Common myeloid progenitor, CD34-positive (primary cell): Measurements from ENCODE around the gene CEACAM4.
A peak's percentile ranks its signal among the peaks of the same experiment; 100 is the strongest.

ENCODE experiments used
- CTCF ChIA-PET: fragments of 350-600 bp; sonication (Branson Sonifier 250); formaldehyde crosslinking; loops from one replicate; lab custom pipeline; 2021; ENCODE audit warnings: antibody characterized with exemption; lab: Charles Lee
- POLR2A ChIA-PET: fragments of 350-600 bp; sonication (Branson Sonifier 250); formaldehyde crosslinking; loops from one replicate; lab custom pipeline; 2021; ENCODE audit warnings: antibody characterized with exemption; lab: Charles Lee
- DNase-seq, 3 donors: peaks; one replicate each; pipeline versions ENCODE4 v3.0.0 to v3.0.0-alpha.2; 2013
- H3K27ac ChIP-seq, 2 experiments: 1 replicate in 1 of 2; 2 replicates in 1 of 2; pipeline ENCODE4 v1.7.0; 2013; ENCODE audit warnings: inconsistent platforms in 2 of 2, low read length in 2 of 2, mild to moderate bottlenecking in 2 of 2, low read depth in 1 of 2, moderate library complexity in 1 of 2; ENCODE audit not compliant: severe bottlenecking in 2 of 2, insufficient read depth in 1 of 2, poor library complexity in 1 of 2
- H3K27me3 ChIP-seq, 5 experiments: replicated peaks in 2 of 5; 1 replicate in 3 of 5; 2 replicates in 2 of 5; pipeline versions ENCODE4 v1.6.1 to v1.7.0; 2013; ENCODE audit warnings: low read length in 4 of 5, mild to moderate bottlenecking in 2 of 5, moderate library complexity in 2 of 5, inconsistent platforms in 1 of 5; ENCODE audit not compliant: insufficient read depth in 5 of 5, control insufficient read depth in 4 of 5
- H3K36me3 ChIP-seq, 4 experiments: 1 replicate in 2 of 4; 2 replicates in 2 of 4; pipeline versions ENCODE4 v1.6.1 to v1.7.0; 2013; ENCODE audit warnings: low read length in 3 of 4, control low read depth in 1 of 4, mild to moderate bottlenecking in 1 of 4; ENCODE audit not compliant: control insufficient read depth in 4 of 4, insufficient read depth in 4 of 4
- H3K4me1 ChIP-seq, 4 experiments: 1 replicate in 3 of 4; 2 replicates in 1 of 4; pipeline versions ENCODE4 v1.6.1 to v1.7.1; 2013; ENCODE audit warnings: low read length in 3 of 4, mild to moderate bottlenecking in 3 of 4, control low read depth in 1 of 4, inconsistent platforms in 1 of 4, moderate library complexity in 1 of 4; ENCODE audit not compliant: control insufficient read depth in 4 of 4, insufficient read depth in 4 of 4; ENCODE audit errors: control extremely low read depth in 1 of 4
- H3K4me3 ChIP-seq, 7 experiments: 1 replicate in 4 of 7; 2 replicates in 3 of 7; pipeline versions ENCODE4 v1.5.1 to v1.7.0; 2013; ENCODE audit warnings: mild to moderate bottlenecking in 7 of 7, low read length in 6 of 7, moderate library complexity in 6 of 7, inconsistent platforms in 2 of 7, low read depth in 2 of 7, control low read depth in 1 of 7; ENCODE audit not compliant: insufficient read depth in 4 of 7, control insufficient read depth in 1 of 7; ENCODE audit errors: extremely low read depth in 1 of 7
- H3K9me3 ChIP-seq, 5 experiments: 1 replicate in 4 of 5; 2 replicates in 1 of 5; pipeline versions ENCODE4 v1.6.1 to v1.7.1; 2013; ENCODE audit warnings: low read length in 4 of 5, mild to moderate bottlenecking in 2 of 5, inconsistent platforms in 1 of 5, low read depth in 1 of 5, moderate library complexity in 1 of 5; ENCODE audit not compliant: control insufficient read depth in 4 of 5, insufficient read depth in 2 of 5; ENCODE audit errors: control extremely low read depth in 1 of 5
- WGBS: methylation state at CpG from one replicate; pipeline ENCODE4 v1.1.5; 2013; ENCODE audit not compliant: insufficient coverage; 5-methylcytosine and 5-hydroxymethylcytosine counted together

CEACAM4 gene

GRCh38 chr19:41597600-41598041 lies 29.3 kb downstream of the CEACAM4 start:
- CTCF ChIA-PET = interaction anchor here (0.6 to 5.3 kb wide), 8 partner anchors 9 to 390 kb away, joined by 3 to 30 read pairs (median 4); partner anchors contain the start of gene CEACAM21
- H3K4me3 ChIP-seq = no peak overlapping the region
- peaks cover 0 to 4% (median 0%) of the 10 kb centered on the region in 5 experiments for H3K27me3 ChIP-seq
- peak; percentile 74 to 84 (median 79) for DNase-seq
- POLR2A ChIA-PET = no interaction called here
- H3K27ac ChIP-seq = no peak overlapping the region
- H3K36me3 ChIP-seq = no peaks in the 10 kb centered on the region
- peaks cover 0 to 6% (median 0%) of the 10 kb centered on the region in 5 experiments for H3K9me3 ChIP-seq
- peaks cover 0 to 4% (median 2%) of the 10 kb centered on the region in 4 experiments for H3K4me1 ChIP-seq
- 20% methylated on average over 5 of the region's 10 CpGs for WGBS

- H3K27ac ChIP-seq = no peak overlapping the region
- no peaks in the 10 kb centered on the region for H3K36me3 ChIP-seq
- no peak overlapping the region for H3K4me3 ChIP-seq
- peaks cover 0 to 4% (median 2%) of the 10 kb centered on the region in 4 experiments for H3K4me1 ChIP-seq
- CTCF ChIA-PET = interaction anchor here (0.8 to 5.3 kb wide), 7 partner anchors 9 to 165 kb away, joined by 3 to 30 read pairs (median 5); partner anchors contain the start of gene CEACAM21
- peaks cover 0 to 6% (median 0%) of the 10 kb centered on the region in 5 experiments for H3K9me3 ChIP-seq
- DNase-seq = no peak
- peaks cover 0 to 9% (median 0%) of the 10 kb centered on the region in 5 experiments for H3K27me3 ChIP-seq
- POLR2A ChIA-PET = no interaction called here
- WGBS = 75% methylated on average over 2 of the region's 3 CpGs
Measured at GRCh38 chr19:41595890-41596280, 31.0 kb downstream of the CEACAM4 start.

DNA sequence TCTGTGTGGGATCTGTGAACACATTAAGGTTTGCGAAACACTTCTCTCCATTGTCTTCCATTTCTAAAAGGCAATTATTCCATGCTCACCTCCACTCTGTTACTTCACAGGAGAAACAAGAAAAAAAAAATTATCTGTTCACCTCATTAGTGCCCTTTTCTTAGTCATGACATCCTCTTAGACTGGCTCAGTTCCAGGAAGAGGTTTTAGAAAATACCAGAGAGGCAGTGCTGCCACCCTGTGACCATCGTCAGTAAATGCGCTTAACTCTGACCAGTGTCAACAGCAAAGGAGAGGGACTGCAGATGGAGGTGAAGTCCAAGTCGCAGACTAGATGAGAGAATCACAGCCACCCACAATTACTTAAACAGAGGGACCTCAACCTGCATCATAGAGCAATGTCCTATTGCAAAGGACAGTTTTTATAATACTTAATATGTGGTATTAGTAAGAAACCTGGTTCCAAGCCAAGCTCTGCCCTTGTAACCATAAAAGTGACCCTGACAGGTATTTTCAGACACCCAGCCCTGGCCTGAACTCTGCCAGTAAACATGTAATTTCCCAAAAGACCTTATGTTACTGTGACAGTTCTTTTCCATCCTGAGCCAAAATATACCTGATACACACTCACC lies 31.5 kb downstream of the CEACAM4 start:
- WGBS = 88% methylated on average over 1 of the region's 4 CpGs
- H3K36me3 ChIP-seq = no peaks in the 10 kb centered on the region
- no peak overlapping the region for H3K27ac ChIP-seq
- POLR2A ChIA-PET = no interaction called here
- peaks cover 0 to 6% (median 0%) of the 10 kb centered on the region in 5 experiments for H3K9me3 ChIP-seq
- peaks cover 0 to 4% (median 2%) of the 10 kb centered on the region in 4 experiments for H3K4me1 ChIP-seq
- DNase-seq = peak; percentile 88 to 93 (median 89)
- CTCF ChIA-PET = interaction anchor here (0.6 to 5.3 kb wide), 8 partner anchors 10 to 146 kb away, joined by 3 to 30 read pairs (median 6); partner anchors contain the start of gene CEACAM21
- H3K4me3 ChIP-seq = no peak overlapping the region
- peaks cover 0 to 8% (median 0%) of the 10 kb centered on the region in 5 experiments for H3K27me3 ChIP-seq

DNA sequence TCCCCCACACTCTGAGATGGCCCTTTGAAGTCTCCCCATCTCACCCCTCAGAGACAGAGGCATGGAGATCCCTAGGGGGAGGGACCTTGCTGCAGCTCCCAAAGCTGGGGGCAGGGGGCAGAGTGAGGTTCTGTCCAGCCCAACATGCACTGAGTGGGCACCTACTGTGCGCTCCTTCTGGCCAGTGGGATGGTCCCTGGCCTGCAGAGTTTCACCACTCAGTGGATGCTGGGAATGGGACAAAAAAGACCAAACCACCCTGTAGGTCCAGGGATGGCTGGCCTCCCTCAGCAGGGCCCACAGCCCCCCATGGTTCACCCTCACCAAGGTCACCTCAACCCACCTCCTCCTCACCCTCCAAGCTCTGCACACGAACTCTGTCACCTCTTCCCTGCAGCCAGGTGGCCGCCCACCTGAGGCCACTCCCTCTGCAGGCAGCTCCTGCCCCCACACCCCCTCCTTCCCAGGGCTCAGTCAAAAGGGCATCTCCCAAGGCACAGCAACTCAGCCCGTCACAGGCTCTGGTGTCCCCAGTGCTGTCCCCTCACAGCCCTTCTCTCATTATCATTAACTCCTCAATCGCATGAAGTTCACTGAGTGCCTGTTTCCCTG lies 34.8 kb downstream of the CEACAM4 start:
- 43% methylated on average over 3 of the region's 5 CpGs for WGBS
- Histone ChIP-seq H3K4me3 (no peak overlapping the region), H3K4me1 (peaks cover 0 to 2% (median 0%) of the 10 kb centered on the region in 4 experiments), H3K9me3 (peaks cover 0 to 6% (median 0%) of the 10 kb centered on the region in 5 experiments), H3K27me3 (peaks cover 0 to 8% (median 0%) of the 10 kb centered on the region in 5 experiments), H3K36me3 (peaks cover 0 to 3% (median 0%) of the 10 kb centered on the region in 4 experiments), H3K27ac (no peak overlapping the region)
- DNase-seq = no peak
- POLR2A ChIA-PET = no interaction called here
- CTCF ChIA-PET = no interaction called here

DNA sequence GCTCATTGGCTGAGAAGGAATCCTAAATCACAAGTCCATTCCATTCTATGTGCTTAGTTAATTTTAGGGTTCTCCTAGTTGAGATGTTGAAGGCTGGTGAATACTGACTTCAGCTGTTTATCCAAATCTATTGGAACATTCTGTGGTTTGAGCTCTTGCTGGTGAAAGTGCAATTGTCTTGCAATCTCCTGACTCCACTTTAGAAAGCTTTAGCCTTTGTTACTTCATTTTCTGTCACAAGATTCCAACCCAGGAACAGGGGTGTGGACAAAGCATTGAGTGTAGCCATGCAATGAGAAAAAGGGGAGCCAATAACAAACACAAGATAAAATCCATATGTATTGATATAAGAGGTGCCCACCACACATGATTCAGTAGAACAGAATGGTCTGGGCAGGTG lies 35.9 kb downstream of the CEACAM4 start:
- Histone ChIP-seq H3K4me3 (no peak overlapping the region), H3K9me3 (peaks cover 0 to 6% (median 0%) of the 10 kb centered on the region in 5 experiments), H3K4me1 (peaks cover 0 to 2% (median 0%) of the 10 kb centered on the region in 4 experiments), H3K27ac (no peak overlapping the region), H3K27me3 (peaks cover 0 to 5% (median 0%) of the 10 kb centered on the region in 5 experiments), H3K36me3 (peaks cover 0 to 12% (median 0%) of the 10 kb centered on the region in 4 experiments)
- ChIA-PET CTCF (interaction anchor here (0.9 to 1.4 kb wide), 3 partner anchors 10 to 27 kb away, joined by 3 read pairs; no protein-coding TSS in a partner anchor), POLR2A (no interaction called here)
- no peak for DNase-seq

DNA sequence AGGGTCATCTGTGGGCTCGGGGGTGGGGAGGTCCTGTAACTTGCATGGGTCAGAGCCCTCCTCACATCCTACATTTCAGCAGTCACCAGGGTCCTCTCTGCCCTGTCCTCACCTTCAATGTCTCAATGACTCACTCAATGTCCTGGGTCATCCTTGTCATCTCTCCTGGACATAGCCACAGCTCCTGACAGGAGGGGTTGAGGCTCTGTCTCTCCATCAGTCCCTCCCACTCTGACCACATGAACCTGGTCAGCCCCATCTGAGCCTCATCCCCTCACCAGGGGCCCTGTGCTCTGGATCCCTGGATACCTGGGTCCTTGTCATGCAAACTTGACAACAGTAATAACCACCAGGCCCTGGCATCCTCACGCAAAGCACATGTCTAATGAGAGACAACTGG lies 37.5 kb downstream of the CEACAM4 start:
- Histone ChIP-seq H3K4me1 (no peaks in the 10 kb centered on the region), H3K9me3 (peaks cover 0 to 6% (median 0%) of the 10 kb centered on the region in 5 experiments), H3K36me3 (peaks cover 0 to 27% (median under 1%) of the 10 kb centered on the region in 4 experiments), H3K27me3 (peaks cover 0 to 5% (median 0%) of the 10 kb centered on the region in 5 experiments), H3K4me3 (no peak overlapping the region), H3K27ac (no peak overlapping the region)
- CTCF ChIA-PET = interaction anchor here (1.1 to 2.1 kb wide), 2 partner anchors 8 to 10 kb away, joined by 4 to 6 read pairs; no protein-coding TSS in a partner anchor
- DNase-seq = no peak
- WGBS = 100% methylated on average over 2 of the region's 2 CpGs
- POLR2A ChIA-PET = no interaction called here
